DLD1 (cell line): ENCODE measurements around the gene ZC3H6.

ENCODE experiments used
- in situ Hi-C: cut with HindIII; loops from 2 replicates; pipeline ENCODE4 v1.10.0; 2017; ENCODE audit warnings: low sequenced_read_pairs

The ZC3H6 gene, protein sequence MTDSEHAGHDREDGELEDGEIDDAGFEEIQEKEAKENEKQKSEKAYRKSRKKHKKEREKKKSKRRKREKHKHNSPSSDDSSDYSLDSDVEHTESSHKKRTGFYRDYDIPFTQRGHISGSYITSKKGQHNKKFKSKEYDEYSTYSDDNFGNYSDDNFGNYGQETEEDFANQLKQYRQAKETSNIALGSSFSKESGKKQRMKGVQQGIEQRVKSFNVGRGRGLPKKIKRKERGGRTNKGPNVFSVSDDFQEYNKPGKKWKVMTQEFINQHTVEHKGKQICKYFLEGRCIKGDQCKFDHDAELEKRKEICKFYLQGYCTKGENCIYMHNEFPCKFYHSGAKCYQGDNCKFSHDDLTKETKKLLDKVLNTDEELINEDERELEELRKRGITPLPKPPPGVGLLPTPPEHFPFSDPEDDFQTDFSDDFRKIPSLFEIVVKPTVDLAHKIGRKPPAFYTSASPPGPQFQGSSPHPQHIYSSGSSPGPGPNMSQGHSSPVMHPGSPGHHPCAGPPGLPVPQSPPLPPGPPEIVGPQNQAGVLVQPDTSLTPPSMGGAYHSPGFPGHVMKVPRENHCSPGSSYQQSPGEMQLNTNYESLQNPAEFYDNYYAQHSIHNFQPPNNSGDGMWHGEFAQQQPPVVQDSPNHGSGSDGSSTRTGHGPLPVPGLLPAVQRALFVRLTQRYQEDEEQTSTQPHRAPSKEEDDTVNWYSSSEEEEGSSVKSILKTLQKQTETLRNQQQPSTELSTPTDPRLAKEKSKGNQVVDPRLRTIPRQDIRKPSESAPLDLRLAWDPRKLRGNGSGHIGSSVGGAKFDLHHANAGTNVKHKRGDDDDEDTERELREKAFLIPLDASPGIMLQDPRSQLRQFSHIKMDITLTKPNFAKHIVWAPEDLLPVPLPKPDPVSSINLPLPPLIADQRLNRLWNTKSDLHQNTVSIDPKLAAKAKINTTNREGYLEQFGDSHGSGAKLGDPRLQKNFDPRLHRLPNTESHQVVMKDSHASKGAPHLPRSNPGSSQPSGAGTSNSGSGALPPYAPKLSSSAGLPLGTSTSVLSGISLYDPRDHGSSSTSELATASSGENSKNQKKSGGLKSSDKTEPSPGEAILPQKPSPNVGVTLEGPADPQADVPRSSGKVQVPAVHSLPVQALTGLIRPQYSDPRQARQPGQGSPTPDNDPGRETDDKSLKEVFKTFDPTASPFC

DNA sequence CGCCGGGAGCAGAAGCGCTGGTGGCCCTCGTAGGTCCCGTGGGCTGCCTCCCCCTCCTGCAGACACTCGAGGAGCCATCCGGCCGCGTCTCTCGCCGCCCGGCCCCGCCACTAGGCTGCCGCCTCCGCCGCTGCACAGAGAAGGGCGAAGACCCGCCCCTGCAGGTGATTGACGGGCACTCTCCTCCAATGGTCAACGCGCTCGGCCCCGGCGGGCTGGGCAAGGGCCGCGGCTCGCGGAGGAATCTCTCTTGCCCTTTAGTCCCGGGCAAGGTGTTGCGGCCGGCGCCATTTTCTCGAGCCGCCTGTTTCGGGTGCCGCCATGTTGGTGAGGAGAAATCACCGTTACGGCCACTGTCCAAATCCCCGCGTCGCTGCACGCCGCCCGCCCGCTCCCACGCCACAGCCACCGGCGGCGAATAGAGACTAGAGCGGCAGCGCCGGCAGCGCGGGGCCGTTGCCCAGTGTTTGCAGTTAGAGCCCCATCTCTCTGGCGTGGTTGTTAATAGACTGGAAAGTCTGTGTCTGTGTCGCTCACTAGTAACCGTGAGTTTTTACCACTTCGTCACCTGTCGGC, at the start of gene ZC3H6:
TSS of gene ZC3H6 (plus strand) at position 287 of the 576 bp plus-strand sequence. CDS start 398 bp downstream, outside the sequence.
- in situ Hi-C loops, result no loop called here

DNA sequence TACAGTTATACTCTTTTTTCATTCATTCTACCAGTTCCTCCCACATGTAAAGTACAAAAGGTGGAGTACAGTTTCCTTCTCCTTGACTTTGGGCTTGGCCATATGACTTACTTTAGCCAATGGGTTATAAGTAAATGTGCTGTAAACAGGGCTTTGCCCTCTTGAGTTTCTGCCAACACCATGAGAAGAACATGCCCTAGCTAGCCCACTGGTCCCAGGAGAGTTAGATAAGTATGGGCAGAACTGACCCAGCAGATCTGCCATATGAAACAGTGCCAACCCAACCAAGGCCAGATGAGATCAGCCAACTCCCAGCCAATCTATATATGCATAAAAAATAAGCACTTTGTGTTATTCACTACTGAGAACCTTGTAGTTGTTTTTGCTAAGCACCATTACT, 46.0 kb upstream of the ZC3H6 start:
- in situ Hi-C loops, result no loop called here

DNA sequence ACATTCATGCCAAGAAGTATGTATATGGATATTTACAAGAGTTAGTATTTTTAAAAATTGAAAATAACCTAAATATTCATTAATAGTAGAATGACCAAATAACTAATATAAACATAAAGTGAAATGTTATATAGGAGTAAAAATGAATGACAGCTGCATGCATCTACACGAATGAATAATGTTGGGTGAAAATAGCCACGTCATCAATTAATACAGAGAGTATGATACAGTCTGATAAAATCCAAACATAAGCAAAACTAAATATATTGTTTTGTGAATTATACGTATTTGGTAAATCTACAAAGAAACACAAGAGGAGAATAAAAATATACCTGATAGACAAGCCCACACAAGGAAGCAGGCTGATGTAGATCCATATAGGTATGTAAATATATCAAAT, 45.0 kb upstream of the ZC3H6 start:
- in situ Hi-C loops, result no loop called here

DNA sequence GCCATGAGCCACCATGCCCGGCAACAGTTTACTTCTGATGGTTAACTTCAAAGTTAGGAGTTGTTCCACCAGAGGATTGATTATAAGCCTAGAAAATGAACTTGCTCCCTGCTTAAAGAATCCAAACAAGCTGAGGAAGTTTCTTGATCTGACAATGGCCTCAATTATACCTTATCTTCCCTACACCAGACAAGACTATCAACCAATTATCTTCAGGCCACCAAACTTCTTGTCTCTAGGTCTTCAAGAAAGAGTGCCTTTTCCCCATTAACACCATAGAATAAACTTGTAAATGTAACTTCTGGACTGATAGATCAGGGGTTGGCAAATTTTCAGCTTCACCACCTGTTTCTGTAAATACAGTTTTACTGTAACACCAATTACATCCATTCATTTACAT, 35.5 kb upstream of the ZC3H6 start:
- in situ Hi-C loops, result no loop called here

DNA sequence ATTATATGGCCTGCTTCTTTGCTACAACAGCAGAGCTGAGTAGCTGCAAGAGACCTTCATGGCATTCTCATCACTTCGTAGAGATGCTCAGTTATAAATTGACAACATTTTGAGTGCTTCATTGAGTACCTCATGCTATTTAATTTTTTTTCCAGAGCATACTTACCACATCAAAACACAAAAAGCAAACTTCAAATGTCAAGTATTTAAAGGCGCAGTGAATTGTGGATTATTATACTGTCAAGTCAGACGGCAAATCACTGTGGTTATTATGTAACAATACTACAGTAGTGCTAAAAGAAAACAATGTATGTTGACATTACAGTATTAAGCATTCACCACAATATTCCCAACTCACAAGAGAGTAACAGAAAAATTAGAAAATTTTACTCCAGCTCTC, 33.0 kb upstream of the ZC3H6 start:
- in situ Hi-C loops, result no loop called here

DNA sequence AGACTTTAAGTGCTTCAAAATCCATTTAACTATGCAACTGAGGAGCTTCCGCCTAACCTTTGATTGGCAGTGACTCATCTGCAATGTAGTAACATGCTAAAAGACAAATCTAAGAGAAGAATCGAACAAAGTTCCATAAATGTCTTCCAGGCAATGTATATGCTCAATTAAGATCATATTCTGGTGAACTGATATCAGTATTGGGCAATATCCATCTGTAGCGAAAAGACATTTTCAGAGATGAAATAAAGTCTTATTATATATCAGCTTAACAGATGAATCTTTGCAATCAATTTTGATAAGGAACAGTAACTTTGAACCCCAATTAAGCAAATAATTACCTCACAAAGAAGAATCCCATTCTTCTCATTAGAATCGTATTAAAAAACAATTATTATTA, 32.2 kb upstream of the ZC3H6 start:
- in situ Hi-C loops, result no loop called here

DNA sequence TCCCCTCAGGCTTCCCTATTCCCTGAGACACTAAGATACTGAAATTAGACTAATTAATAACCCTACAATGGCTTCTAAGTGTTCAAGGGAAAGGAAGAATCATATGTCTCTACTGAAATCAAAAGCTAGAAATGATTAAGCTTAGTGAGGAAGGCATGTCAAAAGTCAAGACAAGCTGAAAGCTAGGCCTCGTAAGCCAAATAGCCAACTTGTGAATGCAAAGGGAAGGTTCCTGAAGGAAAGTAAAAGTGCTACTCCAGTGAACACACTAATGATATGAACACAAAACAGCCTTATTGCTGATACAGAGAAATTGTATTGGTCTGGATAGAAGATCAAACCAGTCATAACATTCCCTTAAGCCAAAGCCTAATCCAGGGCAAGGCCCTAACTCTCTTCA, 30.5 kb upstream of the ZC3H6 start:
- in situ Hi-C loops, result no loop called here

DNA sequence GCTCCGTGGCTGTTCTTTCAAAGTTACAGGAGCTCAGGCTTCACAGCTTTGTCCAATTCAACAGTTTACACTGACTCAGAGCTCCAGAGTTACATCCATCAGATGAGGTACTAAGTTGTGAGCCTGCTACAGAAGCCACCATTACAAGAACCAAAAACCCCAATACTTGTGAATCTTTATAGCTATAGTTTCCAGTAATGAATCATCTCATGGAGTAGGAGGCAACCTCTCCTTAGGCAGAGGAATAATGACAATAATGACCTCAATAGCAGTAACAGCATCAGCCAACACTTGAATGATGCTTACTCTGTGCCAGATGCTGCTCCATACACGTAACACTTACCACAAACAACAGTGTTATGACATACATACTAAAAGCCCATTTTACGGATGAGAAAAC, 24.1 kb upstream of the ZC3H6 start:
- in situ Hi-C loops, result no loop called here

DNA sequence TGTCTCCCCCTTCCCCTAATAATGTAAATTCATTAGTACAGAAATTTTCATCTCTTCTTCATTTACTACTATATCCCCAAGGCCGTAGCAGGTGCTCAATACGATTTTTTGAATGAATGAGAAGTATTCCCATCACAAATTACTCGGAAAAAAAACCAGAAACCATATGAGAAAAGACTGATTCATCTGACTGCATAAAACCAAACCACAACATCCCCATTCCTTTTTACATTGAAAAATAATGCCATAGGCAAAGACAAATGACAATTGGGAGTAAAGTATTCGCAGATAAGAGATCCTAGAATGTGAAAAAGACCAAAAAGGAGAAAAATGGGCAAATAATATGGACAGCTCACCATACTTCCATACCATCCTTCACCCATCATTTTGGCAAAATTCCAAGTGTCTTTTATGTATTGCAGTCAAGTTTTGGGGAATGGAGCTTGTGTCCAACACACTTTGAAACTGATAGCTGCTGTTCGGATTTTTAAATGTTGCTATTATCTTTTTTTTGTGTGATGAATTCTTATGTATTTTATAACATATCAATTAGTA, 22.1 kb upstream of the ZC3H6 start:
- in situ Hi-C loops, result no loop called here

DNA sequence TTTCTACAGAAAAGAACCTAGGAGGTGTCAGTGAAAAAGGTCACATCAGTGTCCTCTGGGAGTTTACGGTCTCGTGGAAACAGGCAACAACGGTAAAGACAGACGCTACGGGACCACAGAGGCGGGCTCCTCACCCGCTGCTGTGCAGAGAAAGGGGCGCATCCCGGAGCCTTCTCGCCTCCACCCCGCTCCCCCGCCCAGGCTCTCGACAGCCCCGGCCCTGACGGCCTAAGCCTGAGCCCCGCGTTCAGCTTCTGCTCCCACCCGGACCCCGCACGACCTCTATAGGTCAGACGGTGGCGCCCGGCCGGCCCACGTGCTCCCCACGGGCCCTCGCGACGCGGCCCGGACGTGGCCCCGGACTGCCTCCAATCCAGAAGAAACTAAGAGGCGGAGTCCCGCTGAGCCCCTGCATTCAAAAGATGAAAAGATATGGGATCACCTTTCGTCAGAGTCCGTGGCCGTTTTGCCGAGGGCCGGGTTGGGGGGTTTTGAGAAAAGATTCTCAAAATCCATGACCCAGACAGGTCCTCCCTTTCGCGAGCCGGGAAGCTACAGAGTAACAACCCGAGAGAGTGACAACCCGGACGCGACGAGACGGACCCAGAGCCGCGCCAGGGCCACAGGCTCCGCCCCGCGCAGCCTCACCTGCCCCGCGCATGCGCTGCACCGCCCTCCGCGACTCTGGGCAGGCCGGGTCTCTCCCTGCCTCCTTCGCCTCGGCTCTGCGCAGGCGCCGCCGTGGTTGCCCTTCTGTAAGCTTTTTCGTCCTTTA, 20.7 kb upstream of the ZC3H6 start, which contains the start of gene ZC3H8:
TSS of gene ZC3H8 (minus strand) at position 577 of the 775 bp plus-strand sequence. CDS start at position 516, 61 bp downstream.
- in situ Hi-C loops, result no loop called here

DNA sequence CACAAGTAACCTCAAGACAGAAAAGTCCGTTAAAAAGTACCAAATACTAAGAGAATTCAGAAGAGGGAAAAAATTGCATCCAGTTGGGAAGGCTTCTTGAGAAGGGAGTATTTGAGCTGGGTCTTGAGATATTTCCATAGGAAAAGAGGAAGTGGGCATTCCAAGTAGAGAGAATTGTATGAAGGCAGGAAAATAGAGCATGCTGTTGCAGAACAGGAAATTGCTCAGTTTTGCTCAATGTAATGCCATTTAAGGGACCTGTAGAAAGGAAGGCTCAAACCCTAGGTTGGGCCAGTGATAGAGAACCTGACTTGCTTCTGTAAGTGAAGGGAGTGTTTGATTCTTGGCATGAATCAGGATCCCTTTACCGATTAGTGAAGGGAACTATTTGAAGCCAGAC, 19.5 kb upstream of the ZC3H6 start:
- in situ Hi-C loops, result no loop called here

DNA sequence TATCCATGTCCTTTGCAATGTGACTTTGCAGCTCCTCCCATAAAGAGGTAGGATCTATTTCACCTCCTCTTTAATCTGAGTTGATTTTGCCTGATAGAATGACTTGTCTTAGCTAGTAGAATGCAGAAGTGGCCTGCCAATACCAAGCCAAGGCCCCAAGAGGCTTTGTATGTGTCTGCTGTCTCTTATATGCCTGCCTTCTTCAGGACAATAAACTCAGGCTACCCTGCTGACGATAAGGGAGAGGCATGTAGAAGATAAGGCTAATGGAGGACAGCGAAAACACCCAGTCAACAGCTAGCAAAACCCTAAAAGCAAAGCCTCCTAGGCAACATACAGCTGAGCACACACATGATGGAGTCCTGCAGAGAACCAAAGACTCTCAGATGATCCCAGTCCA, 18.7 kb upstream of the ZC3H6 start:
- in situ Hi-C loops, result no loop called here

DNA sequence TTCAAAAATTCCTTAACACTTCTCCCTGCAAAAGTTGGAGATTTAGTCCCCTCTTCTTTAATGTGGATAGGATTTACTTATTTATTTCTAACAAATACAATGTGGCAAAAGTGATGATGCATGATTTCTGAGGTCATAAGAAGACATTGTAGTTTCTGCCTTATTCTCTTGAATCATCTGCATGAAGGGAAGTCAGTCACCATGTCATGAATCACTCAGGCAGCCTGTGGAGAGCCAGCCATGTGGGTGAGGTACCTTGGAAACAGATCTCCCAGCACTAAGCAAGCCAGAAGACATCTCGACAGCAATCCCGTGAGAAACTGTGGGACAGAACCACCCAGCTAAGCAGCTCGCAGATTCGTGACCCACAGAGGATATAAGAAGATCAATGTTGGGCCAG, 17.8 kb upstream of the ZC3H6 start:
- in situ Hi-C loops, result no loop called here

DNA sequence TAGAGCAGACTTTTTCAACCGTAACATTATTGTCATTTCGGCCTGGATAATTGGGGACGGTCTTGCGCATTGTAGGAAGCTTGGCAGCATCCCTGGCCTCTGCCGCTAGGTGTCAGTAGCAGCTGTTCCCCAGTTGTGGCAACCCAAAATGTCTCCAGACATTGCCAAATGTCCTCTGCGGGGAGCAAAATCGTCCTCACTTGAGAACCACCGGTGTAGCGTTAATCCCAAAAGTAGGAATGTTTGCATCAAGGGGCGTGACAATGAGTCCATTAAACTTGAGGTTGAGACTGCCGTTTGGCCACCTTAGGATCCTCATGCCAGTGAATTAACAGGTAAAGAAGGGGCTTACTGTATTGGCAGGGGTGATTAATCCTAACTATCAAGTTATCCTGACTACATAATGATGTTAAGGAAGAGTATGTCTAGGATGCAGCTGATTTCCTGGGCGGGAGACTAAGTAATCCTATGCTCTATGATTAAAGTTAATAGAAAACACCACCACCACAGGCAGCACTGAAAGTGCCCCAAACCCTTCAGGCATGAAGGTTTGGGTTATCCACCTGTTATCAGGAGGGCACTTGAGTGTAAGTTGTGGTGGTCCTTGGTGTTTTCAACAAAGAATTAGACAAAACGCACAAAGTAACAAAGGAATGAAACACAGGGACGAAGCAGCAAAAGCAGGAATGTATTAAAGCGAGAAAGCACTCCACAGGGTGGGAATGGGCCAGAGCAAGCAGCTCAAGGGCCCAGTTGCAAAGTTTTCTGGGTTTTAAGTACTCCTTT, 15.7 kb upstream of the ZC3H6 start:
- in situ Hi-C loops, result no loop called here

DNA sequence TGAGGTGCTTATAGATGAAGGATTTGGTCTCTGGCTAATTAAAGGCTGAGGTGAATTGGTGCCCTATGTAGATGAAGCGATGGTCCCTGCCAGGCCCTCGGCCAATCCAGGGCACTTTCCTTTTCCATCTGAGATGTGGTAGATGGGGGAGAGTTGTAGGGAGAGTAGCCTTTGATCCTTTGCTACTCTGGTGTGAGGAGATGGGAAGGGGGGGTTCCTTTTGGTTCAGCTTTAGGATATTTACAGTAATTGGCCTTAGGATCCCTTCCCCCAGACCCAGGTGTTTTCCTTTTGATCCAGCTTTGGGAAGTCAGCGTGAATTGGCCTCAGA, 15.1 kb upstream of the ZC3H6 start:
- in situ Hi-C loops, result no loop called here

DNA sequence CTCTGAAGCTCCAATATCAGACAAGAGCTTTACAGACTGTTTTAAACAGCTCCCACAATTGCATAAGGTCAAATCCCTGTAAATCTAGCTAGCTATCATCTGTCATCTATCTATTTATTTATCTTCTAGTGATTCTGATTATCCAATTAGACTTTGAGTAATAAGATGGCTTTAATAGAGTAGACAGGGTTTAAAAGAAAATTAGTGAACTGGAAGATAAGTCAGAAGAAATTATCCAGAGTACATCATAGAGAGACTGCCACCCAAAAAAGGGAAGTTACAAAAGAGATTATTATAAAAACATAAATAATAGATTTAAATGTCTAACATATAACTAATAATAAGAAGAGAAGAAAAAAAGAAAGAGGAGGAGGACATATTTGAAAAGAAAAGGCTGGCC, 12.5 kb upstream of the ZC3H6 start:
- in situ Hi-C loops, result no loop called here

DNA sequence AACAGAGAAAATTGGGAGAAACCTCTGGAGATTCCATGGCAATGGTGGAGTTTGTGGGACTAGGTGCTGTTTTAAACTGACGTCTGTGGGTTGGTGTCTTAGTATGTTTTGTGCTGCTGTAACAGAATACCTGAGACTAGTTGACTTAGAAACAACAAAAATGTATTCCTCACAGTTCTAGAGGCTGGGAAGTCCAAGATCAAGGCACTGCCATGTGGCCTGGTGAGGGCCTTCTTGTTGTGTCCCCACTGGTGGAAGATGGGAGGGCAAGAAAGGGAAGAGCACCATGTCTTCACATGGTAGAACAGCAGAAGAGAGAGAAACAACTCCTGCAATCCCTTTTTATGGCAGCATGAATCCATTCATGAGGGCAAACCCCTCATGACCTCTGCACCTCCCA, 6.8 kb upstream of the ZC3H6 start:
- in situ Hi-C loops, result no loop called here

DNA sequence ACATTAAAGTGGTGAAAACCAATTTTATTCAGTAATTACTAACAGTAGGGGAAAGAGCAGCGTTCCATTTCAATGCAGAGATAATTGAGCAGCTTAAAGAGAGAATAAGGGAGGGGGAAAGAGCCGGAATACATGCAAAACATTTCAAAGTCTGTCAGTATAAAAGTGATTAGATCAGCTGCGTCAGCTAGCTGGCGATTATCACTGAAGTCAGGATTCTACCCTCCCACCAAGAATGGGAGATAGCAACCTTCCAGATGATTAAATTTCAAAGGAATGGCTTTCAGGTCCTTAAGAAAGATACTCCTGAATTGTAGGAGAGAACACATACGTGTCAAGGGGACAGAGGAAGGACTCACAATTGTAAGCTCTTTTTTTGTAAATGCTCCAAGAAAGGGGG, 2.7 kb upstream of the ZC3H6 start:
- in situ Hi-C loops, result no loop called here

DNA sequence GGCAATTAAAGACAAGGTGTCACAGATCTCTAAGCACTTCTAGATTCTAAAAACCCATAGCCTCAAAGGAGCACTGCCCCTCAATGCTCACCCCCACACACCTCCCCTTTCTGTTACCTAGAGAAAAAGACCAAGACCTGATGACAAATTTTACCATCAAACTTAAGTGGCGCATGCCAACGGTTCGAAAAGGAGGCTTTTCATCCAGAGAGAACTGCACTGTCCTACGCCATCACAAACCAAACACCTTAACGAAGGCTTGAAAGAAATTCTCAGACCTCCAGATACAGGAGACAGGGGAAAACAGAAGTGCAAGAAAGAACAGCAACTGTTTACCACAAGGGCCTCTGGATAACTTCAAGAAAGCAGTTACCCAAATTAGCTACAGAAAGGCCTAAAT, 2.0 kb upstream of the ZC3H6 start:
- in situ Hi-C loops, result no loop called here
